SKM-1 (cell line): ENCODE results near the gene LCE2D.

Source experiments
- DNase-seq: peaks from one replicate; lab custom pipeline; 2025; ENCODE audit not compliant: unreplicated experiment; lab: John Stamatoyannopoulos, UW

The LCE2D gene

GRCh38 chr1:152697701-152698600 is 34.8 kb downstream of the LCE2D start, which contains the start of gene LCE2A:
Gene LCE2A, plus strand, starts transcription at chr1:152698345. Its CDS starts 557 bp downstream, at chr1:152698902.
- DNase-seq: no peak

DNA sequence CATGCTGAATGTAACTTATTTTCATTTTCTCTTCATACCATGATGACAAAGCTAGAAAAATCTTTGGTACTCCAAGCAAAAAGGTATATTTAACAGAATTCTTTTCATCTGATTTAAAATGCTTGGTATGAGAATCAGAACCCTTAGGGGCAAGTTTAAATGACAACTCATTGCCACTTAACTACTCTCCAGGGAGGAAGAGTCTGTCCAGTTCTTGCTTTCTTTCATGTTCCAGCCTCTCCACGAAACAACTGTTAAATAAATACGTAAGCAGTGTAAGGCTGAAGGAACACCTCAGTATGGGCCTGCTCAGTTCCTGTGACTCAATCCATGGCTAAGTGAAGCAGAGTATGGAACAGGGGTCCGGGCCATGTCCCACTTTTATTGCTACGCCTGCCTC is 36.6 kb downstream of the LCE2D start:
- no peak for DNase-seq

GRCh38 chr1:152707860-152708259 is 44.7 kb downstream of the LCE2D start, which contains the start of gene LCE4A:
Gene LCE4A, plus strand, starts transcription at chr1:152708160. Its CDS starts 916 bp downstream, at chr1:152709076.
- DNase-seq: no peak
